Right lobe of liver (tissue), 4 donors: Measurements from ENCODE around the gene MYO16.

Experiments
- CTCF ChIP-seq, 4 donors: fragments of 200-600 bp in 3 of 4; fragments of 450-650 bp in 1 of 4; IDR thresholded peaks; one replicate each; pipeline versions ENCODE4 v1.5.1 to v1.8.0; 2016 to 2022; ENCODE audit warnings: antibody characterized with exemption in 4 of 4, mild to moderate bottlenecking in 2 of 4
- POLR2A ChIP-seq: fragments of 450-650 bp; IDR thresholded peaks from one replicate; pipeline ENCODE4 v1.6.1; 2017; ENCODE audit warnings: antibody characterized with exemption, mild to moderate bottlenecking
- donor health status: DM: no; HTN: no; CAD: no.
- donor health status: DM: no; HTN: no; CAD: no.
- donor health status: DM: no; HTN: yes; CAD: no.

- TF ChIP-seq POLR2A (no peak), CTCF (IDR thresholded peaks at IDR 0.05) (no peak)
Measured at GRCh38 chr13:109043636-109044035, 414.2 kb downstream of the MYO16 start.
